GM21529 (cell line): ENCODE measurements around the gene RD3L.
"Not testable (repeated sequence)": the region's sequence is repeated elsewhere in the genome, so short reads cannot be mapped to it uniquely, and the experiment has no call there.

Experiments
- ATAC-seq: cut with Tn5 transposase; IDR thresholded peaks from one replicate; pipeline ENCODE4 v1.9.1; 2021; ENCODE audit not compliant: unreplicated experiment

Gene RD3L

DNA sequence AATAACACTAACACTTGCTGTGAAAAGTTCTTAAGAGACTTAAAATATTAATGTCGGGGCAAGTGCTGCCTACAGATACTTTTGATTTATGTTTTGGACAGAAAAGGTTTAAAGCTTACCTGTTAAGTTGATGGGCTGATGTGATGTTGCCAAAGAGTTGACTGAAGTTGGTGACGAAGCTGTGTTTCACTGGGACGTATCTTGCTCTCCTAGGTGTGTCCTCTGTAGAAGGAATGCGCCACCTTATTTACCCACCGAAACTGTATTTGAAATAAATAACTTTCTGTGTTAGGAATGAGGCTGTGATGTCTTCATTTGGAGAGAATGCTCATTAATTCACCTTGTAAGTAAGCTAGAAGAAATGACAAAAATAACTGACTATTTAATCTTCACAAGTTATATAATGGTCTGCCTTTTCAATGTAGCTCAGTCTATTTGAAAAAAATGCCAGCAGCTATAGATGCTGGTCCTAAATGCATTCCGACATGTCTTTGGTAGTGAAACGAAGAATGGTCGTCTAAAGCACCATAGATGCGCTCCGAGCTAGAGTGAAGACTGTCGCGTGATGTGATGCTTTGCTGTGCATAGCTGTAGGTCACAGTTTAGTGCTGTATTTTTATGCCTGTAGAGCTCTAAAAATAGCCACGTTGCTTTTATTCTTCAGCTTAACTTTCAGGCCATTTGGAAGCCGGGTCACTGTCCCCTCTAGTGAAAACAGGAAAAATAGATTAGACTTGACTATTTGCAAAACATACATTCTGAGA lies at the start of gene RD3L:
RD3L (minus strand) TSS at position 557 of the 764 bp plus-strand sequence. CDS start 834 bp downstream, outside the sequence.
- no peak for ATAC-seq

DNA sequence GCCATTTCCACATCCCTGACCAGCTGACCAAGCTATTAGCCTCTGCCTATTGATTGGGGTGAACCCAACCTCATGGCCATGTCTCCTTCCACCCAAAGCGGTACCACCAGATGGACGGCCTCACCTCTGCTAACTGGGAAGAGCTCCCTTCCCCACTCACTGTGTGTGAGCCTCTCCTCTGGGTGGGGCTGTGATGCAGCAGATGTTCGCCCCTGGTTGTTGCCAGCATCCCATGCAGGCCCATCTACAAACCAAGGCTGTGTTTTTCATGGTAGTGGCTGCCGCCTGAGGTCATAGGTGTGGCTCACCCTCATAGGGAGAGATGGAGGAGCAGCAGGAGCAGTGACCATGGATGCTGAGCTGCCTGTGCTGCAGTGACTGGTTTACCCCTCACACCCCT lies 47.6 kb upstream of the RD3L start:
- ATAC-seq = no peak

DNA sequence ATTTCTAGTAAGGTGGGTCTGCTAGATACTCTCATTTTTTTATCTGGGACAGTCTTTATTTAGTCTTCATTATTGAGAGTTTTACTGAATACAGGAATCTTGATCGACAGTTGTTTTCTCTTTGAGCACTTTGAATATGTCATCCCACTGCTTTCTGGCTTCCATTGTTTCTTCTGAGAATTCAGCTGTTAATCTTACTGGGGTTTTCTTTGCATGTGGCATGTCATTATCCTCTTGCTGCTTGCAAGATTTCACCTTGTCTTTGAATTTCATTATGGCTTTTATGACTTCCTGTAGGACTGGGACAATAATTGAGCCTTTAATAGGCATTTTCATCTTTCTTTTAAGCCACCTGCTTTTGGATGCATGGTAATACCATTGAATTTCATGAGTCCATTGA lies 46.7 kb upstream of the RD3L start:
- ATAC-seq = no peak

DNA sequence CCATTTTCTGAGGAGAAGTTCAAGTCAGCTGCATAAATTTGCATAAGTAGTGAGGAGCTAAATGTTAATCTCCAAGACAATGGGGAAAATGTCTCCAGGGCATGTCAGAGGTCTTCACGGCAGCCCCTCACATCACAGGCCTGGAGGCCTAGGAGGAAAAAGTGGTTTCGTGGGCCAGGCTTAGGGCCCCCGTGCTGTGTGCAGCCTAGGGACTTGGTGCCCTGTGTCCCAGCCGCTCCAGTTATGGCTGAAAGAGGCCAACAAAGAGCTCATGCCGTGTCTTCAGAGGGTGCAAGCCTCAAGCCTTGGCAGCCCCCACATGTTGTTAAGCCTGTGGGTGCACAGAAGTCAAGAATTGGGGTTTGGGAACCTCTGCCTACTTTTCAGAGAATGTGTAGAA lies 41.9 kb upstream of the RD3L start:
- ATAC-seq = no peak

DNA sequence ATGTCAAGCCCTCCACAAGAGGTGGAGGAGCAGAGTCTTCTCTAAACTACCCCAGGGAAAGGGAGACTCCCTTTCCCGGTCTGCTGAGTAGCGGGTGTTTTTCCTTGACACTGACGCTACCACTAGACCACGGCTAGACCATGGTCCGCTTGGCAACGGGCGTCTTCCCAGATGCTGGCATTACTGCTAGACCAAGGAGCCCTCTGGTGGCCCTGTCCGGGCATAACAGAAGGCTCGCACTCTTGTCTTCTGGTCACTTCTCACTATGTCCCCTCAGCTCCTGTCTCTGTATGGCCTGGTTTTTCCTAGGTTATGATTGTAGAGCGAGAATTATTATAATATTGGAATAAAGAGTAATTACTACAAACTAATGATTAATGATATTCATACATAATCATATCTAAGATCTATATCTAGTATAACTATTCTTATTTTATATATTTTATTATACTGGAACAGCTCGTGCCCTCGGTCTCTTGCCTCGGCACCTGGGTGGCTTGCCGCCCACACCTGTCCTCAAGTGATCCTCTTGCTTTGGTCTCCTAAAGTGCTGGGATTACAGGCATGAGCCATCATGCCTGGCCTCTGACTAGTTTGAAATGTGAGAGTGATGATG lies 38.4 kb upstream of the RD3L start:
- not testable (repeated sequence) for ATAC-seq

- ATAC-seq = no peak
These were observed 32.2 kb upstream of the RD3L start for GRCh38 chr14:103974575-103974974.

DNA sequence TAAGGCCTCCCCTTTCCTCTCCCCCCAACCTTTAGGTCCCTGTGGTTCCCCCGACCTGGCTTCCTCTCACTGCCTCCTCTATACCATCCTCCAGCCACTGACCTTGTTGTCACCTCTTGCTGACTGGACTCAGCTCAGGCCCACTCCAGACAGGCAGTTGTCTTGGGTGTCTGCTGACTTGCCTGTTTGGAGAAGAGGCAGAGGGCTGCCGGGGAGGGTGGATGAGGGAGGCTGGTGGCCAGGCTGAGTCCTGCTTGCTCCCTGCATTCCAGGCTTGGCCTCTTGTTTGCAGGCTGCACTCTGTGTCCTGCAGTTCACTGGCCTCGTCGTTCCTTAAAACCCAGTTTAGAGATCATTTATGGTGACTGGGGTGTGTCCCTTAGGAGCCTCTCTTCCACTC lies 31.0 kb upstream of the RD3L start:
- no peak for ATAC-seq

DNA sequence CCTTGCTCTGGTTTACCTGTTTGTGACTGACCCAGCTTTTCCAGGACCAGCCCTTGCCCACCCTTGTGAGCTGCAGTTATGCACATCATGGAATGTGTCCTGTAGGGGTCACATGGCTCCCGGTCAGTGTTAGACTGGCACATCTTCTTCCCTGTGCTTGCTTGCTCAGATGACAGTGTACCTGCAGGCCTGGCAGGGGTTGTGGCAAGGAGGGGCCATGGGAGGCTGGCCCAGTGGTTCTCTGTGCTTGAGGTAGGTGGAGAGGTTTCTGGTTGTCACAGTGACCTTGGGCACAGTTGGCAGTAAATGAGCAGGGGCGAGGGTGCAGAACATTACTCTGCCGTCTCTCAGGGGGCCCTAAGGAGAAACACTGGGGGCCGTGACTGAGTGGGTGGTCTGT lies 27.6 kb upstream of the RD3L start:
- ATAC-seq = no peak

GRCh38 chr14:103966631-103967030 lies 24.3 kb upstream of the RD3L start:
- no peak for ATAC-seq

DNA sequence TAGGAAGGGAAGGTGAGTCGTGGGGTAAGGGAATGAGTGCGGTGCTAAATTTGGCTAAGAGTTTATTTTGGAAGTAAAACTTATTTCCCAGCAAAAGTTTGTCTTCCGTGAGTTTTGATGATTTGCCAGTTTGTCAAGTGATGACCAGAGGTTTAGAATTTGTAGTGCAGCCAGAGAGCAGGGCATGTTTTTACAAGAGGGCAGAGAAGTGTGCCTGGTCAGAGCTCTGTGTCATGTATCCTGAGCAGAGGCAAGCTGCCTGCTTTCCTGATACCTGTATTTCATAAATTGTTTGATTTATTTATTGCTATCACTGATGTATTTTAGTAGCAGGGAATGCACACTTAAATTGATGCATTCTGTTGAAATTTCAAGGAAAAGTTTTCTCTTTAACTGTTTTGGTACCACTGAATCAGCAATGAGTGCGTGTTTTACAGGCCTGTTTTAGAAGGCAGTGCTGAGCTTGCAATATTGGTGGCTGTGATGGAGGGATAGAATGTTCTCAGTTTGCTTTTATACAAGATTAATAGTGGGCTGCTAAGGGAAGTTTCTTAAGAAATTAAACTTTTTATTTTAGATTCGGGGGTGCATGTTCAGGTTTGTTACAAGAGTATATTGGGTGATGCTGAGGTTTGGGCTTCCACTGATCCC lies 19.7 kb upstream of the RD3L start:
- no peak for ATAC-seq

- ATAC-seq = no peak
These were observed 18.2 kb upstream of the RD3L start for GRCh38 chr14:103960457-103961055.

- no peak for ATAC-seq
These were observed 6.9 kb upstream of the RD3L start for GRCh38 chr14:103949131-103949790.

DNA sequence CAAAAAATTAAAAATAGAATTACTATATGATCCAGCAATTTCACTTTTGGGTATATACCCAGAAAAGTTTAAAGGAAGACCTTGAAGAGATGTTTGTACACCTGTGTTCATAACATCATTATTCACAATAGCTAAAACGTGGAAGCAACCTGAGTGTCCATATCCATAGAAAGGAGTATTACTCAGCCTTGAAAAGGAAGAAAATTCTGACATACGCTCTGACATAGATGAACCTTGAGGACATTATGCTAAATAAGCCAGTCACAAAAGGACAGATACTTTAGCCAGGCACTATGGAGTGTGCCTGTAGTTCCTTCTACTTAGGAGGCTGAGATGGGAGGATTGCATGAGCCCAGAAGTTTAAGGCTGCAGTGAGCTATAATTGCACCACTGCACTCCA lies 6.1 kb upstream of the RD3L start:
- ATAC-seq = no peak

- ATAC-seq = no peak
These were observed 4.6 kb upstream of the RD3L start for GRCh38 chr14:103946975-103947374.

DNA sequence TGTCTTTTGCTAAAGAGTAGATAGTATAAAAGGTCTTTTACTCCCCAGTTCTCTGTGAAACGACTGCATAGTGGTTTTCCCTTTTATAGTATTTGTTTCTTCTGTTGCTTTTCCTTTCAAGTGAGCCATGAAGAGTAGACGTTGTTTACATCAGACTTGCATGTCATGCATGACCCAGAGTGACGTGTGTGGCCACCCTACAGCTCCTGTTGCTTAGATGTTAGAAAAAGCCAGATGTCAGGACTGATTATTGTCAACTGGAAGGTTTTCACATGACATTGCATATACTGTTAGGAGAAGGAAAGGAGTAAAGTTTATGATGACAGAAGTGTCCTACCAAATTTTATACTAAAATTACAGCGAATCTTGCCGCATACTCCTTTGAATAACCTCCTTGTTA lies 1.3 kb upstream of the RD3L start:
- ATAC-seq = no peak

DNA sequence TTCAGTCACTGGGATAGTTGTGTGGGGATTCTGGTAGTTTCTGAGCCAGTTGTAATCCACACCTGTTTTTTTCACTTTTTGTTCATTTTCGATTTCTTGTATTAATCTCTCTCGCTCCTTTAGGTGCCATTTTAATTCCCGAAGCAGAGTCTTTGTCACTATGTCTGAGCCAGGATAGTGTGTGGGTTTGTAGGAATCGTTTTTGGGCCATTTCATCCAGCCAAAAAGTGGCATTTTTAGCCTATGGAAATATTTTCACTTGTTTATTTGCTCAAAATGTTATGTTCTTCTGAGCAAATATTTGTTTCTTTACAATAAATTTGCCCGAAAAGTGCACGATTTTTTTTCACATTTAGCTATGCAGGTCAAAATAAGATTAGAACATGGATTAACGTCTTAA lies 867 bp downstream of the RD3L start:
- no peak for ATAC-seq

DNA sequence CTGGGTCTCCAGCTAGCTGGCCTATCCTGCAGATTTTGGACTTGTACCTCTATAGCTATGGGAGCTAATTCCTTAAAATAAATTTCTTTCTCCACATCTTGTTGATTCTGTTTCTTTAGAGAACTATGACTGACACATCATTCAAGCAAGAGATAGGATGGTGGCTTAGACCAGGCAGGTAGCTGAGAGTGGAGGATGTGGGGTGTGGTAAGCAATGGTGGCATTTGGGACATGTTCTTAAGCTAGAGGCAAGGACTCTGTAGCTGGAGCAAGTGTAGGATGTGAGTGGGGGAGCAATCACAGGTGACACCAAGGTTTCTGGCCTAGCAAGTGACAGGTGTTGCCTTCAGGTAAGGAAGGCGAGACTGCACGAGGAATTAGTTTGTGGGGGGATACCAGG lies 7.2 kb downstream of the RD3L start:
- no peak for ATAC-seq

GRCh38 chr14:103932791-103933490 lies 9.4 kb downstream of the RD3L start:
- no peak for ATAC-seq

- no peak for ATAC-seq
These were observed 10.9 kb downstream of the RD3L start for GRCh38 chr14:103931422-103931821.

- ATAC-seq = no peak
These were observed 12.2 kb downstream of the RD3L start for GRCh38 chr14:103930051-103930604.
